Cerebellar nuclear complex (tissue), 1 donor: ENCODE data around the gene MYEOV.

ENCODE experiments used
- DNase-seq, 2 experiments: peaks; one replicate each; lab custom pipeline; 2025; lab: John Stamatoyannopoulos, UW

Gene MYEOV

DNA sequence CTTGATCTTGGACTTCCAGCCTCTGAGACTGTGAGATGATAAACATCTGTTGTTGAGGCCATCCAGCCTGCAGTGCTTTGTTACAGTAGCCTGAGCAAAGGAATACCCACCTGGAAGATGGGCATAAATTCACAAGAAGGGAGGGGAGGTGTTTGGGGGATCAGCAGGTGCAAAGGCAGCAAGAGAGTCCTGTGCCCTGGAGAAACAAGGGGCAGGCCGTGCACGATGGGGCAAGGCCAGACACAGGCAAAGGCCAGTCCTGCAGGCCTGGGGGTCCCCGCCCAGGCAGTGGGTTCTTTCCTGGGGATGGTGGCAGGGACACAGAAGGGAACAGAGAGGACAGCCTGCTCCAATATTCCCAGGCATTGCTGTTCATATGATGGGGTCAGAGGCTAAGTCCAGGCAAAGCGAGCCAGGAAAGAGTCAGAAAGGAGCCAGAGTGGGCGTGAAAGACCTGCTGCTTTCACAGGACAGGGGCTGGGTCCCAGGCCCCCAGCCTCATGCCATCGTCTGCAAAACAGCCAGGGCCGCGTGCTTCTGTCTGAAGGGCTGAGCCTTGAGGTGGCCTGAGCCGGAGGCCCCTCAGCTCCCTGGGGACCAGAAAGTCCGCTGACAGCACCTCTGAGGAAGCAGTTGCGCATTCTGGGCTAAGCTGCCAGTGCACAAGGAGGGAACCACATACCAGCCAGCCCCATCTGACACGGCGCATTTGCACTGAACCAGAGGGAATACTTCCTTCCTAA is 48.8 kb downstream of the MYEOV start:
- no peak for DNase-seq

DNA sequence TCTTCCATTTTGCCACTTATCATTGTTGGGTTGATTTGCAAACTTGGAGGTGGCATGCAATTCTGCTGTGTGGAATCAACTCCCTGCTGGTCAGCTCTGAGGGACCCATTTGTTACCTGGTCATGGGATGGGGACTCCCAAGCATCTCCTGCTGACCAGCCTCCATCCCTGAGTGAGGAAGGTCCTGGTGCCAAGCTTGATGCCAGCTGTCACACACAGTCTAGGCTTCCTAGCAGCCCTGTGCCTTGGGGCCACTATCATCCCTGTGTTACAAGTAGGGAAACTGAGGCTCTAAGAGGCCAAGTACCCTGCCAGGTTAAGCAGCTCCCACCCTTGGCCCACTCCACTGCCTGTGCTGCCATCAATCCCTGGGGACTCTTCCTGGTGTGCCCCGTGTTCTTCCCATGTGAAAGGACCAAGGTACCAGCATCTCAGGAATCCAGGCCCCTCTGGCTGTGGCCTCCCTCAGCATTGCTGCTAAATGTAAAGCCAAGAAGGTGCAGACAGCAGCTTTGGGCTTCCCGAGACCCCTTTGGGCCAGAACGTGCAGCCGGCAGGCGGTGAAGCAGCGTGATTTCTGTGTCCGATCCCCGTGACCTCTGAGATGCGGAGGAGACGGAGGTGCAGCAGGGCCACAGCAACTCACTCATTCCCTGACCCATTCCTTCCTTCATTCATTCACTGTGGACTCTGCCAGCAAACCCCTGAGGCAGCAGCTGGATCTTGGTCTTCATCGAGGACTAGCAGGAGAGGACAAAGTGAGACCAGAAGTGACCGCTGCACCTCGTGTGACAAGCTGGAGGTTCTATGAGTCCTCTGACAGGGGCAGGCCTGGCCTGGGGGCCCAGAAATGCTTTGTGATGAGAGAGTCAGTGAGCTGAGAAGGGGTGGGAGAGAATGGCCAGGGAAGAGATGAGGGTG is 49.7 kb downstream of the MYEOV start:
- DNase-seq, result no peak

DNA sequence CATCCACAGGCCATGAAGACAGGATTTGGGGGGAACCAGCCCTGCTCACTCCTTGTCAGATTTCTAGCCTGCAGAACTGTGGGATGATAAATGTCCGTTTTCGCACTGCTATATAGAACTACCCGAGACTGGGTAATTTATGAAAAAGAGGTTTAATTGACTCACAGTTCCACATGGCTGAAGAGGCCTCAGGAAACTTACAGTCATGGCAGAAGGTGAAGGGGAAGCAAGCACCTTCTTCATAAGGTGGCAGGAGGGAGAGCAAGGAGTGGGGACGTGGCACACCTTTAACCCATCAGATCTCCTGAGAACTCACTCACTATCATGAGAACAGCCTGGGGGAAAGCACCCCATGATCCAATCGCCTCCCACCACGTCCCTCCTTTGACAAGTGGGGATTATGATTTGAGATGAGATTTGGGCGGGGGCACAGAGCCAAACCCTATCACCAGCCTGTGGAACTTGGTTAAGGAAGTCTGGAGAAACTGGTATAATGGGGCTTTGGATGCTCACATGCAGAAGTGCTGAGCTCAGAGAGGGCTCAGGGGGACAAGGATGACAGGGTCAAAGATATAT is 50.7 kb downstream of the MYEOV start:
- DNase-seq, result no peak
